ENCODE results near the gene NEK7.

- TF ChIP-seq ARID4B (CRISPR knock-in tag; IDR thresholded peaks at IDR 0.05) = no peak
- TF ChIP-seq SMAD4 (CRISPR knock-in tag; conservative IDR thresholded peaks at IDR 0.05) = no peak
- TF ChIP-seq CCAR2 (IDR thresholded peaks at IDR 0.05; ENCODE audit: low read depth, low read length) = no peak
- no peak for TF ChIP-seq HDGF (IDR thresholded peaks at IDR 0.05)
- no peak for TF ChIP-seq CTCF (IDR thresholded peaks at IDR 0.05 in 2 of 3, conservative IDR thresholded peaks at IDR 0.05 in 1 of 3; ENCODE audit: insufficient read depth in 2 of 3, low read depth in 1 of 3, low read length in 3 of 3)
Measured at GRCh38 chr1:198167436-198167934, 10.7 kb downstream of the NEK7 start.
